CD4-positive, alpha-beta T cell treated with Interleukin-4 for 1 hour (primary cell): ENCODE measurements around the gene HOXA4.

Experiments
- DNase-seq, 2 donors: peaks; one replicate each; pipeline ENCODE4 v3.0.0-alpha.2; 2020 to 2022

HOXA4 gene

DNA sequence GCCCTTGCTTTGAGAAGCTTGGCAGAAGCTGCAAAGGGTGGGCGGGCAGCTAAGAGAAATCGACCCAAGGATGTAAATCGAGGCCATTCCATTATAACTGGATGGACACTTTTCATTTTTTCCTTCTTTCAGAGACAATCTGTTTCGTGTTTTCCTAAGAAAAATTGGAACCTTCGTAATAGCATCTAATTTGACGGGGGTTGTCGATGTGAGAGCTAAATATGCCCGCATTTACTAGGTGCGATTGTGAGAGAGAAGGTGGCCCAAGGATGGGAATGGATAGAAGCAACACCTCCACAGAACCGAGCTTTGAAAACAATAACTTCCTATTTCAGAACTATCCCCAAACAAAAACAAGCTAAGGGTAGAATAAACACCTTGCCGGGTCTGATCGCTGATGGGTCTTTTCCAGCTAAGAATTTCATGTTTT is 848 bp upstream of the HOXA4 start:
- no peak for DNase-seq

DNA sequence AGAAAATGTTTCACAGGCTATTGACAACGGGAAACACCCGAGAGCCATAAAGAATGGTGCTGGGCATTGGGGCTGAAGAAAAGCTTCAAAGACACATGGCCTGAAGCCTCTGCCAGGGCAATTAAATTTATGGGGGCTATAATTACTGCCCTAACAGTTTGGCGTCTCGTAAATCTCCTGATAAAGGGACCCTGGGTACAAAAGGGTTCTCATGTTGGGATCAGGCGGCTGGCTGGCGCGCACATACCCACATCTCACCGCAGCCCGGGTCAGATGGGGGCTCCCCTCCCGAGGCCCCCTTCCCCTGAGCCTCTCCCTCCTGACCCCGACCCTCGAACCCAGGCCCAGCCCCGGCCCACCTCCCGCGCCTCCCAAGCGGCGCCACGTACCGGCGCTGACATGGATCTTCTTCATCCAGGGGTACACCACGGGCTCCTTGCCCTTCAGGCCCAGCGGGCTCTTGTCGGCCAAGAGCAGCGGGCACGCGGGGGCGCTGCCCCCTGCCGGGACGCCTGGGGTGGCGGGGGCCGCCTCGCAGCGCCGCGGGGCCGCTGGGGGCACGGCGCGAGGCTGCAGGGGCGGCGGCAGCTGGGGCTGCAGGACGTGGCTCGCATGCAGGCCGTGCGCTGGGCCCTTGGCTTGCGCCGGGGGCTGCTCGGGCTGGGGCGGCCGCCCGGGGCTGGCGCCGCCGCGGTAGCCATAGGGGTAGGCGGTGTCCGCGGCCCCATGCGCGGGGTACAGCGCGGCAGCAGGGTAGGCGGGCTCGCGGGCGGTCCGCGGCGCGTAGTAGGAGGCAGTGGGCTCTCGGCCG is 623 bp downstream of the HOXA4 start:
- DNase-seq = no peak

DNA sequence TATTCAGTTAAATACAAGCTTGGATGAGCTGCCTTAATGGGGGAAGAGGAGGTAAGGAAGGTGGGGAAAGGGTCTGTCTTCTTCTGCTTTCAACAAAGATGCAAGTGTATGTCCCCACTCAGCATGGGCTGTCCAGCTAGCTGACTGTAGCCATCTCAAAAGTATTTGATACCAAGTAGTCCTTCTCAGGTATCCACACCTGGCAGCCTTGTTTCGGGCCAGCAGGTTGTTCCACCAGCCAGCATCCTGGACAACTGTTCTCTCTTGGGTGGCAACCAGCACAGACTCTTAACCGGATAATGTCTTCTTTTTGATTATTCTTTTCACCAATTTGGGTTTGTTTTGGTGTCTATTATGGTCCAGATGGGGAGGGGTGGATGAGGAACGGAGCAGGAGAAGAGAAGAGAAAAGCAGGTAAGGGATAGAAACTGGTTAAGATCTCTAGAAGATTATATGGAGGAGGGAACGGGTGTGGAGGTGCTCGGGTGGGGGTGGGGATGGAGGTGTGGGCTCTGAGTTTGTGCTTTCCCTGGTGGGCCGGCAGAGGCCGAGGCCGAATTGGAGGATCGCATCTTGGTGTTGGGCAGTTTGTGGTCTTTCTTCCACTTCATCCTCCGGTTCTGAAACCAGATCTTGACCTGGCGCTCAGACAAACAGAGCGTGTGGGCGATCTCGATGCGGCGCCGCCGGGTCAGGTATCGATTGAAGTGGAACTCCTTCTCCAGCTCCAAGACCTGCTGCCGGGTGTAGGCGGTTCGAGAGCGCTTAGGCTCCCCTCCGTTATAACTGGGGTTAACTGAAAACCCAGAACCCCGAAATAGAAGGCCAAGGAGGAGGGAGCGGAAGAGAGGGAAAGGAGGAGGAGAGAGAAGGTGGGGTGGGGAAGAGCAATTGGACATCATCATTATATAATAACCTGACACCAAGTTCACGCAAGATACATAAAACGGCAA is 1.5 kb downstream of the HOXA4 start:
- no peak for DNase-seq

DNA sequence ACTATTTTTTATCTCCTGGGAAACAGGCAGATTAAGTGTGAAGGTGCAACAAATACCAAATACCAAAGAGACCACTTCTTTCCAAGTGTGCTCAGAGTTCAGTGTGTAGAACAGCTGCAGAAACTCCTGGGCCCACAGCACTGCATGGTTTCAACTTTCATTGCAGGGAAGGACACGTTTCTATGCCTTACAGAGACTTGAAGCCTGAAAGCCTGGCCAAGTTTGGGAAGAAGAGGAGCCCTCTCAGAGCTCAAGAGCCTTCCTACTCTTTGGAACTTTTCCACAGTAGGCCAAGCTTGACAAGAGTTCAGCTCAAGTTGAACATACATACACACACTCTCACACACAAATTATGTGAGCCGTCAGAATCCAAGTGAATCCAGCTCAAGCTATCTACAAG is 2.5 kb downstream of the HOXA4 start:
- no peak for DNase-seq

DNA sequence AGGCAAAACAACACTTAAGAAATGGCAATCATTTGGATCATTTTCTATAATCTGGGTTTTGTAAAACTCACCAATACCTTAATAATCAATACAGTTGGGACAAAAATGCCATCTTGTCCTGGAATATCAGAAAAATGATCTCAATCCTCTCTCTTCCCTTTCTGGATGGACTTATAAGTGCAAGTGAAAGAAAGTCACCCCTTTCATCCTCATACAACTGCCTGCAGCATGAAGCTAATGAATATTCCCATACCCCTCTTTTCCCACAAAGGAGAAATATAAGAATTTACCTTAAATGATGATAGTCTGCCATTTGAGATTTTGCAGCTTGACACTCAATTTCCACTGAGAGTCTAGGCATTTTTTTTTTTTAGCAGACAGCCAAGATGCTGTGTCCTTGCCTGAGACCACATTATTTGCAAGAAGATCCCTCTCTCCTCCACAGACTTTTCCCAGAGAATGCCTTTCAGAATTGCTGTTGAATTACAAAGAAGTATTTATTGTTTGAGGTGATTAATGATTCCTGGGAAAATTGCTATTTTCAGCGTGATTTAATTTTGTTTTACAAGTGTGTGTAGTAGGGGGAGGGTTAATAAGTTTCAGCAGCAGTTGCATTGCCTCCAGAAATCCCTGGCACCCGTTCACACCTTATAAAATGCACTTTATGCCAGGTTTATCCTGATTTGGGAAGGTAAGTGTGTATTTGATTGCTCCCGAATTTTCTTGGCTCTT is 3.8 kb downstream of the HOXA4 start:
- no peak for DNase-seq

DNA sequence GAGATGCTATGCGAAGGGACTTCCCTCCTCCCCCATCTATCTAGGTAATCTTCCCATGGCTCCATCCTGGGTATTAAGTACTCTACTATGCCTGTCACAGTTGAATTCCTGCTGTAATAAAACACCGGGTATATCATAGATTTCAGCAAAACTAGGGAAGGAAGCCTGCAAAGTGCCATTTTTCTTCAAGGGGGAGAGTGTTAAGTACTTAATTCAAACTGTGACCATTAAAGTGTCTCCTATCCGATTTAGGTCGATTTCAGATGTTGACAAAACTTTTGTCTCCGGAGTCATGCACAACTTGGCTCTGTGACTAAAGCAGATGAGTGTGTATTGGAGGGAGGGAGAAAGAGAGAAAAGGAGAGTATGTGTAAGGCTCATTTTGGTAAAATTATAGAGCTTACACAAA is 4.6 kb downstream of the HOXA4 start:
- no peak for DNase-seq

DNA sequence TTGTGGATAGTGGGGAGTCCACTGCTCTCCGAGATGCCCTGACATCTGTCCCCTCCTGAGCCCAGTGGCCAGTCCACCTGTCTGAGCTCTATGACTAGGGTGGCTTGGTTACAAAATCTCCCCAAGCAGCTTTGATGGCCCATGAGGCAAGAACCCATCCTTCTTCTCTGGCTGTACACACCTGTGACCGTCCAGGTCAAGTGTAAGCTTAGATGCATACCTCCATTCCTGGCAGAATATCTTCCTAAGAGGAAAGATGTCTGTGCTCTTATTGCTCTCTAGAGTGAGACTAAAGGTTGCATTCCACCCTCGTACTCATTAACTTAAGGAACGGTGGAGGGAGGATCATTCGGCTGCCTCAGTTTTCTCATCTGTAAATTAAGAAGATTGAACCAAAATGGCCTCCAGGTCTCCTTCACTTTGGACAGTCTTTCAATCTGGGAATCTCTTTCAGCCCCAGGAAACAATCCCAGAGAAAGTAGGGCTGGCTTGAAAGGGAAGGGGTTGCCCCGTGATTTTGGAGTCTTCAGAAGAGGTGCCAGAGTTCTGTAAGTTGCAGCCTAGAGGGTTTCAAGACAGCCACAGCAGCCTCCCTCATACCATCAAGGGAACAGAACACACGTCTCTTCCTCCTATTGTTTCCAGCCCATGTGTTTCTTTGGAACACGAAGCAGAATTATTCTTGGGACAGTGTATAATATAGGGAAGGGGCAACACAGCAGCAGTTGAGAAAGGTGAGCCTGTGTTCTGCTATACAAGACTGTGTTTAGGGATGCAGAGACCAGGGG is 5.5 kb downstream of the HOXA4 start:
- no peak for DNase-seq

DNA sequence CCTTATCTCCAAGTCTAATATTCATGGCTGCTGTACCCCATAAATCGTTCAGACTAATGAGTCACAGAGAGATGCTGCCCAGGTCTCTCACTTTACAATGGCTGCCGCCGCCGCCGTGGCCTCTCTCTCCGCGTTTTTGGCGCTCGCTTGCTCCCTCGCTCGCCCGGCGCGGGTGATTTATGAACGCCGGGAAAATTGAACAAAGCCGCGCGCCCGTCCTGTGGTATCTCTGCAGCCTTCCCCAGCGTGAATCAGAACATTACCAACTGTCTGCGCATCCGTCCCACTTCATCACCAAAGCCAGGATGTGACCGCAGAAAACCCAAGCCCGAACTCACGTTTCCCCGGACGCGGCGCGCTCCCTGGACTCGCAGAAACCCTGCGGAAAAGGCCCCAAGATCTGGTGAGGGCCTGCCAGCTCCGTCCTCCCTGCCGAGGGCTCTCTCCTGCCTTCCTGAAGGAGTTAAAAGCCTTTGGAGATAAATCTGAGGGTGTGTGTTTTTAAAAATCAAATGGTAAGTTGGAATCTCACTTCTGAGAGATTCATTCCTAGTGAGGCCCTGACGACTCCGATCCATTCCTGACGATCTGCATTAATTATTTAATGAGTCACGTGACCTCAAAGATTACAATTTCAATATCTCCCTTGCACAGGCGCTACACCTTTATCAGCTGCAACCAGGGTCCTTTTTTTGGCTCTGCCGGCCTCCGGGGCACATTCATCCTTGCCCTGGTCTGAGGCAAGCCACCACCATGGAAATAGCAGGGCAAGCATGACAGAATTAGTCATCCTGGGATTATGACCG is 6.3 kb downstream of the HOXA4 start:
- no peak for DNase-seq

DNA sequence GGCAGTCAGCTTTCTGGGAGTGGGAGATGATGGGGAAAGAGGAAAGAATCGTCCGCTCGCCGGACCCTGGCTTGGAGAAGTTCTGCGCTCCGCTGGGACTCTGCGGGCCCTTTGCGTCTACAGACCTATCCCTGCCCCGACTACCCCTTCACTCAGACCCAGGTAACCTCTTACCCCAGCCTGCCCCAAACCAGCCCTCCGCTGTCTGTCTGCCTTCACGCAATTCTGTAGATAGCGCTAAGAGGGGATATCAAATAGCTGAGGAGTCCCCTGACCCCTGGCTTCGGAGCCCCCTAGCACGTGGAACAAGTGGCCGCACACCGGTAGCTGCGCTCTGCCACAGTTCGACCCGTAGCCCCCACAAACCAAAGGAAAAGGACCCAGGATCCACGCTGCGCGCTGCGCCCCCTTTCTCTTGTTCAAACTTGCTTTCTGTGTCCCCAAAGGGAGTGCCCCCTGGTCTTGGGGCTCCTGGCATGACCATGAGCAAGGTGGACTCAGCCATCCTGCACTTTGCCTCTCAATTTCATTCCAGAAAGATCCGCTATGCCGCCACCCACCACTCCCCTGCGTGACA is 7.0 kb downstream of the HOXA4 start:
- DNase-seq = no peak

DNA sequence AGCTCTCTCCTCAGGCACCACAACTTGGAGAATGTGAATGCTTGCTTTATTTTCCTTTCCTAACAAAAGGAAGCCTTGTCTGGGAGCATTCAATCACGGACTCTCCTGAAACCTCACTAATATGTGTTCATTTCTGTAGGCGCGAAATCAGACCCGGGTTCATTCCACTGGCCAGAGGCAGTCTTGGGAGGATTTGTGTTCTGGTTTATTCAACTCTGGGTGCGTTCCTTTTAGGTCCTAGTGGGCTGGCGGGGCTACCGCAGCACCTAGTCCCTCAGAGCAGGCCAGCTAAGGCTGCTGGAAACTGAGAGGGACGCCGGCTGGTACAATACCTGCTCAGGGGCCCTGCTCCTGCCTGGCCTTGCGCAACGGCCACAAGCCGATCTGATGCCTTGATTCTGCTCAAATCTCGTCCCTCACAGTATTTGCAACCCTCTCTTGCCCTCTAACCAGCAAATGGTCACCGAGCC is 7.5 kb downstream of the HOXA4 start:
- no peak for DNase-seq

DNA sequence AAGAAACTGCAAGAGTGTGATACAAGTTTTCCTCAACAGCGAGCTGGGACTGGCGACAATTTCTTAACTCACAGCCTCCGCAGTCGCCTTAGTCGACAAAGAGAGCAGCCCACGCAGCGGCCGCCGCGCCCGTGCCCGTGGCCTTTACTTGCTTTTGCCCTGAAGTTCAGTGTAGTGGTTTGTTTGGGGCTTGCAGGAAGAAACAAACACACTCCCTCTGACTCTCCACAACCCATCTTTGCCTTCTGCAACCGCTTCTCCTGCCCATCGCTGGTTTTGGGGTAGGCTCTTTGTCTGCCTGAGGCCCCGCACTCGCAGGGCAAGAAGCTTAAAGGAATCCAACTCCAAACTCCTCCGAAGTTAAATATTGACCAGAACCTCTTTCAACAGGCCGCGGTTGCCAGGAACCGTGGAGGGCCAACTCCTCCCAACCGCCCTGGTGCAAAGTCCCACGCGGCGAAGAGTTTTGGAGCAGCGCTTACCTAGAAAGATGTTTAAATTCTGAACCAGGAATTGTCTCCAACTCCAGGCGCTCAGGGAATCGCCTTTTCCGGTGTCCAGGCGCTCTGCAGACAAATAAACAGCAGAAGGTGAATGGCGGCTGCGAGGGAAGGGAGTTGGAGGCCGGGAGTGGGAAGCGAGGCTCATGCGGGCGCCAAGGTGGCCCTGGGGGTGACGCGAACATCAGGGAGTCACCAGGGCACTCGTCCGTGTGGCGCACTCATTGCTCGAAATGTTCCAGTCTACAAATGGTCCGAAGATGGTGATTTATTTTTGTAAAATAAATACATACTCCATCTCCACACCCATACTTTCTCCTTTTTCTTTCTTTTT is 8.3 kb downstream of the HOXA4 start:
- no peak for DNase-seq

DNA sequence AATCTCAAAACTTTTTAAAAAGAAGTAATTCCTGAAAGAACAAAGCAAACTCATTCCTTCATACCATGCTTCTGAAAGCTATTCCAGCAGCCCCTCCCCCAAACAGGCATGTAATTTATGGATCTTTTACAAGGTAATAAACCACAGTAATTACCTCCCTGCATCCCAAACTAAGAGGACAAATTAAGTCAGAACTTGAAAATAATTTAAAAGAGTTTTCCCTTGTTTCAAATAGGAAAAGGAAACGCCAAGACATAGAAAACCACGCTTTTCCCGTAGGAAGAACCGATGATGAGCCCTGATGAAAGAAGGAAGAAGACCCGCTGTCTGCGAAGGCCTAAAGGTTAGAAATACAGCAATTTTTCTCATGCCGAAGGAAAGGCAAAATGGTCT is 8.9 kb downstream of the HOXA4 start:
- no peak for DNase-seq

DNA sequence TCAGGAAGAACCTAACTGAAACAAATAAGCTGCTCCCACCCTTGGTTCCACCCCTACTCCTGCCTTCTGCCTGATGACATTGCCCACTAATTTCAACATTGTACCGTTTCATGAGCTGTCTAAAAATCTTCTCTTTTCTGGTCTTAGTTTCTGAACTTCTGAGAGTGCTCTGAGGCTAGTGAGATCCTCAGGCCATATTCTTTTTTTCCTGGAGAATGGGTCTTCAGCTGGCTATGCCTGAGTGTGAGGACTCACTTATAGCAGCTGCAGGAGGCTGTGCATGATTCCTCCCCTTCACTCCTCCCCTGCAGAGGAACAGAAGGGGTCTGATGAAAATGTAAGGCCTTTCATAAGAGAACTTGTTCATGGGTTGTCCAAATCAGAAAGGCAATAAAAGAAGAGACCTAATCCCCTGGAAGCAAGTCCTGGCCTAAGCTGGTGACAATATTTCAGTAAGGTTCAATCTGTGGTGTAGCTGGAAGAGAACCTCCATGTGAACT is 11.1 kb downstream of the HOXA4 start:
- DNase-seq = no peak

DNA sequence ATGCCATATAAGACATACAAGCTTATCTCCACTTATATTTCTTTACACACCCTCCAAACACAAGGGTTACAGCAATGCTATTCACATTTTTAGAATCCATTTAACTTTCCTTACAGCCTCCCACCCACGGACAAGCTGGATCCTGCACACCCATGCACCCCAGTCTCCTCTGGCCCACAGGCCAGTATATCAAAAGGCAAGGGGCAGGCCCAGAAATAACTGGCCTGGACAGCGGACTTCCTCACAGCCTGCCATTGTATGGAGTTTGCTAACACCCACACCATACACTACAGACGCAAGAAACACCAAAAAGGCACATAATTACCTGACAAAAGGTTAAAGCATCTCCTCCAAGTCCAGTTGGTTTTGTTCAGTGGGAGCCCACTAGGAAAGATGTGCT is 12.0 kb downstream of the HOXA4 start:
- DNase-seq = no peak

DNA sequence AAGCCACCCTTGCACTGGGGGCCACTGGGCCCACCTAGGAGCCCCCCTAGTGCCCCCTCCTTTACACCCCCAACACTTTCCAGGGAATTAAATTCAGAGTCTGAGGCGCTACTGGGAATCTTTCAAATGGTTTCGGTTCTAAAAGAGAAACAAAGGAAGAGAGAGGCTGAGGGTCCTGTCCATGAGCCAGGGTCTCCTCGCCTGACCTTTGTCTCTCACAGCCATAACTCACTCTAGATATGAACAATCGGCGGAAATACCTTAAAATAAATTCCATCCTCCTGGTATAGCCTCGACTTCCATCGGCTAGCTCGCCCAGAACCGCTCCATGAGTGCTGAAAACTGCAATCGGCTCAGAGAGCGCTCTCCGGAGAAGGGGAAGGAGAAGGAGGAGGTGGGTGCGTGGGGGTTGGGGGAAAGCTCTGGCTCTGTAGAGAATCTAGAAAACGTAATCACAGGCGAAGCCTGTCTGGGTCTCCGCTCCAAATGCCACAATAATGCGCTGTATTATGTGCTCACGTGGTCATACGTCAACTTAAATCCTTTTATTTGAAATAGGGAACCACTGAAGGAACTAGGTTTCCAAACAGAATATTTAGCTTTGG is 12.6 kb downstream of the HOXA4 start:
- DNase-seq = no peak

DNA sequence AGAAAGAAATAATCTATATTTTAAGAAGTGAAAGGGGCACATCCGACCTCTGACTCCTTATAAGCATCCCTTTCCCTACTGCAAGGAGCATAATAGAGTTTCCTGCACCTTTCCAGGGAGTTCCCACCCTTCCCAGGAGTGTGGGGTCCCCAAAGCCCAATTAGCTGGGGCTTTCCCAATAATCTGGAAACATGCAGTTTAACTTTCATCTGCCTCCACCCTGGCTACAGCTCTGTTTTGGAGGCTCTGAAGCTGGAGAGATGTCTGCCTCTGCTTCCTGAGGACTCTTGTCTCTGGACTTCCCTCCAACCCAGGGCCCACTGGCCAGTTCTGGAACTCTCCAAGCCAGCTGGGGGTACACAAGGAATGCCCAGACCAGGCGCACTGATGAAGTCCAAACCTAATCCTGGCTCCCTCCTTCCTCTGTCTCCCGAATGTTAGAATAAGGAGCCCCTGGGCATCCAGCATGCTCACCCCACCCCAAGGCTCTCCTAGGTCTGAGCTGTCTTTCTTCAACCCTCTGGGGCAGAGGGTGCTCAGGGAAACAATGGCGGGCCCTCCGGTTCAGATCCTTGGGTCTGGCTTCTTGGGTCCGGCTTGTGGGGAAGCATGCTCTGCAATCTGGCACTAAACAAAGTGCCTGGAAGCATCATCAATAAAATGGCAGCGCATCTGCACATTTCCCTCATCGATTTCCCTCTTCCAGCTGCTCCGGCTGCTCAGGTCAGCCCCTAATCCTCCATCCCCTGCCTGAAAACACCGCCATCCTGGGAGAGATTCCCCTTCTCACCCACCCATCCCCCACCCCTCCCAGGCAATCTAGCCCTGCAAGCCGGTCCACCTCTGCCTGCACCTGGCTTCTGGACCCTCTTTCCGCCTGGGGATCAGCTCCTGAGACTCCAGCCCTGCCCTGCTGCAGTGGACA is 13.3 kb downstream of the HOXA4 start:
- DNase-seq = no peak

DNA sequence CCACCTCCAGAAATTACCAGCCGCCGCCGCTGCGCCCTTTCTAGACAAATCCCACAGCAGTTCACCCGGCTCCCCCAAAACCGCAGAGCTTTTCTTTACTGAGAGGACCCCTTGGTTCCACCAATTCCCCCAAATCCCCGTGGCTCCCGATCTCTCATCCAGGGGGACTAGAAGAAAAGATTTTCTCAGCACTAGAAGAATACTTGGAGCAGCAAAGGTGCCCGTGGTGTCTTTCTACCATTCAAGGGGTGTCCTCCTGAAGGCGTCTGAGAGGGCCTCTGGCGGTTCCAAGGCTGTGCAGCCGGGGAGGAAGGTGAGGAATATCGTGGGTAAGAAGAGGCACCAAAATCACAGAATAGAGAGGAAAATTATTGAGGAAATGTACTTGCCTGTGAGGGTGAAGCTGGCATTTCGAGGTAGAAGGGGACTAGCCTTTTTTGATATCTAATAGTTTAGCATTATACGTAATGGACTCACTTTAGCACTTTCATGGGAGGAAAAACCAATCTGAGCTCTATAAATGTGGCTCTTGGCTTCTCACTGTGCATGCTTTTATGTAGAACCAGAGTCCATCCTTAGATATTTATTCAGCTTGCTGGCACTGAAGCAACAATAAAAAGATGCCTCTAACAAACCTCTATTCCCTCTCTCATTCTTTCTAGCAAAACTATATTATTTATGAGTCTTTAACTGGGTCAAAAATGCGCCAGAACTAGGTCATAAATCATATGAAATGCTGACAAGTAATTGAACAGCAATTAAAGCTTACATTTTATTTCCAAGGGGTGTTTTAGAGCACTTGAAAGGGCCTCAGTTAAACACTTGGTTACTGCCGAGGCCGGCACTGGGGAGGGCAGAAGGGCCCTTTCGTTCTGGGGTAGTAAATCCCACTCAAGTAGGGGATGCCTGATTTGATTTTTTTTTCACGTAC is 14.3 kb downstream of the HOXA4 start:
- no peak for DNase-seq
